ENCODE data around the gene DPH1.

DNA sequence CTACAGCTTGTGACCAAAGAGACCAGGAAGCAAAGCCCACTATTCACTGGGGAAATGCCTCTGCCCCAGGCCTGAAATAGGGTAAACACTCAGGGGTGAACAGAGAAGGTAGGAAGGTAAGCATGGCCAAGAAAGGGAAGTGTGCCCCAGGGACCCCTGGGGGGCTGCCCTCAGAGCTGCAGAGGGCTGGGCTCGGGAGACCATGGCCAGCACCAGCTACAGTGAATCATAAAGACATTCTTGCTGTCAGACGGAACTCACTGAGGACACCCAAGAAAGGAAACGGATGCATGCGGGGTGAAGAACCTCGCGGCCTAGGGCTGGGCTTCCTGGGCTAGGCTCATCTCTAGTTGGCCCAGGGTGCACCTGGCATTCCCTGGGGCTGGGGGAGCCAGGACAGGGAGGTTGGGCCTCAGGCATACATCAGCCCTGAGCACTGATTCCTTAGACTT is 34.6 kb downstream of the DPH1 start:
- no peak for TF ChIP-seq POLR2A (IDR thresholded peaks at IDR 0.05; ENCODE audit: extremely low read depth, insufficient read length)
- TF ChIP-seq, protein P1, sequence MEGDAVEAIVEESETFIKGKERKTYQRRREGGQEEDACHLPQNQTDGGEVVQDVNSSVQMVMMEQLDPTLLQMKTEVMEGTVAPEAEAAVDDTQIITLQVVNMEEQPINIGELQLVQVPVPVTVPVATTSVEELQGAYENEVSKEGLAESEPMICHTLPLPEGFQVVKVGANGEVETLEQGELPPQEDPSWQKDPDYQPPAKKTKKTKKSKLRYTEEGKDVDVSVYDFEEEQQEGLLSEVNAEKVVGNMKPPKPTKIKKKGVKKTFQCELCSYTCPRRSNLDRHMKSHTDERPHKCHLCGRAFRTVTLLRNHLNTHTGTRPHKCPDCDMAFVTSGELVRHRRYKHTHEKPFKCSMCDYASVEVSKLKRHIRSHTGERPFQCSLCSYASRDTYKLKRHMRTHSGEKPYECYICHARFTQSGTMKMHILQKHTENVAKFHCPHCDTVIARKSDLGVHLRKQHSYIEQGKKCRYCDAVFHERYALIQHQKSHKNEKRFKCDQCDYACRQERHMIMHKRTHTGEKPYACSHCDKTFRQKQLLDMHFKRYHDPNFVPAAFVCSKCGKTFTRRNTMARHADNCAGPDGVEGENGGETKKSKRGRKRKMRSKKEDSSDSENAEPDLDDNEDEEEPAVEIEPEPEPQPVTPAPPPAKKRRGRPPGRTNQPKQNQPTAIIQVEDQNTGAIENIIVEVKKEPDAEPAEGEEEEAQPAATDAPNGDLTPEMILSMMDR (IDR thresholded peaks at IDR 0.05; ENCODE audit: low read depth, low read length) = no peak
